ENCODE data around the gene DCP1B.

The DCP1B gene

GRCh38 chr12:1934831-1935230 lies 69.4 kb downstream of the DCP1B start:
- Histone ChIP-seq H3K9me3 (ENCODE audit: control insufficient read depth, low read length) (no peaks in the 10 kb centered on the region), H3K27ac (ENCODE audit: low read depth, low read length, severe bottlenecking) (no peak overlapping the region), H3K4me1 (ENCODE audit: control insufficient read depth, insufficient read depth, low read length, poor library complexity, severe bottlenecking) (peaks cover 3% of the 10 kb centered on the region), H3K36me3 (ENCODE audit: control insufficient read depth, insufficient read depth, low read length) (peaks cover 26% of the 10 kb centered on the region), H3K4me3 (ENCODE audit: extremely low read depth, insufficient read depth, low read length, poor library complexity, severe bottlenecking) (no peak overlapping the region)
- 86 to 97% methylated on average over 8 to 10 of the region's 12 CpGs for WGBS, 2 experiments (ENCODE audit: insufficient coverage in 2 of 2)

- H3K27ac ChIP-seq (ENCODE audit: low read depth, low read length, severe bottlenecking) = no peak overlapping the region
- H3K4me3 ChIP-seq (ENCODE audit: extremely low read depth, insufficient read depth, low read length, poor library complexity, severe bottlenecking) = no peak overlapping the region
- no peaks in the 10 kb centered on the region for H3K9me3 ChIP-seq (ENCODE audit: control insufficient read depth, low read length)
- H3K4me1 ChIP-seq (ENCODE audit: control insufficient read depth, insufficient read depth, low read length, poor library complexity, severe bottlenecking) = peaks cover 3% of the 10 kb centered on the region
- H3K36me3 ChIP-seq (ENCODE audit: control insufficient read depth, insufficient read depth, low read length) = peaks cover 23% of the 10 kb centered on the region
- 73 to 95% methylated on average over 4 to 5 of the region's 5 CpGs for WGBS, 2 experiments (ENCODE audit: insufficient coverage in 2 of 2)
Observed at GRCh38 chr12:1934068-1934467, 70.2 kb downstream of the DCP1B start.

- no peaks in the 10 kb centered on the region for H3K9me3 ChIP-seq (ENCODE audit: control insufficient read depth, low read length)
- H3K27ac ChIP-seq (ENCODE audit: low read depth, low read length, severe bottlenecking) = no peak overlapping the region
- 83 to 94% methylated on average over 11 to 12 of the region's 16 CpGs for WGBS, 2 experiments (ENCODE audit: insufficient coverage in 2 of 2)
- peaks cover 3% of the 10 kb centered on the region for H3K4me1 ChIP-seq (ENCODE audit: control insufficient read depth, insufficient read depth, low read length, poor library complexity, severe bottlenecking)
- no peak overlapping the region for H3K4me3 ChIP-seq (ENCODE audit: extremely low read depth, insufficient read depth, low read length, poor library complexity, severe bottlenecking)
- H3K36me3 ChIP-seq (ENCODE audit: control insufficient read depth, insufficient read depth, low read length) = peaks cover 17% of the 10 kb centered on the region
Observed at GRCh38 chr12:1933342-1934051, 70.8 kb downstream of the DCP1B start.

GRCh38 chr12:1932264-1932777 lies 71.9 kb downstream of the DCP1B start:
- peaks cover 12% of the 10 kb centered on the region for H3K4me1 ChIP-seq (ENCODE audit: control insufficient read depth, insufficient read depth, low read length, poor library complexity, severe bottlenecking)
- WGBS, 2 experiments (ENCODE audit: insufficient coverage in 2 of 2) = 91 to 92% methylated on average over 13 to 16 of the region's 16 CpGs
- H3K36me3 ChIP-seq (ENCODE audit: control insufficient read depth, insufficient read depth, low read length) = peaks cover 5% of the 10 kb centered on the region
- H3K4me3 ChIP-seq (ENCODE audit: extremely low read depth, insufficient read depth, low read length, poor library complexity, severe bottlenecking) = no peak overlapping the region
- H3K9me3 ChIP-seq (ENCODE audit: control insufficient read depth, low read length) = no peaks in the 10 kb centered on the region
- H3K27ac ChIP-seq (ENCODE audit: low read depth, low read length, severe bottlenecking) = no peak overlapping the region

GRCh38 chr12:1931642-1932041 lies 72.6 kb downstream of the DCP1B start:
- Histone ChIP-seq H3K27ac (ENCODE audit: low read depth, low read length, severe bottlenecking) (no peak overlapping the region), H3K36me3 (ENCODE audit: control insufficient read depth, insufficient read depth, low read length) (peaks cover 4% of the 10 kb centered on the region), H3K4me1 (ENCODE audit: control insufficient read depth, insufficient read depth, low read length, poor library complexity, severe bottlenecking) (peaks cover 12% of the 10 kb centered on the region), H3K4me3 (ENCODE audit: extremely low read depth, insufficient read depth, low read length, poor library complexity, severe bottlenecking) (no peak overlapping the region), H3K9me3 (ENCODE audit: control insufficient read depth, low read length) (no peaks in the 10 kb centered on the region)
- WGBS, 2 experiments (ENCODE audit: insufficient coverage in 2 of 2) = 86 to 95% methylated on average over 7 to 8 of the region's 9 CpGs

DNA sequence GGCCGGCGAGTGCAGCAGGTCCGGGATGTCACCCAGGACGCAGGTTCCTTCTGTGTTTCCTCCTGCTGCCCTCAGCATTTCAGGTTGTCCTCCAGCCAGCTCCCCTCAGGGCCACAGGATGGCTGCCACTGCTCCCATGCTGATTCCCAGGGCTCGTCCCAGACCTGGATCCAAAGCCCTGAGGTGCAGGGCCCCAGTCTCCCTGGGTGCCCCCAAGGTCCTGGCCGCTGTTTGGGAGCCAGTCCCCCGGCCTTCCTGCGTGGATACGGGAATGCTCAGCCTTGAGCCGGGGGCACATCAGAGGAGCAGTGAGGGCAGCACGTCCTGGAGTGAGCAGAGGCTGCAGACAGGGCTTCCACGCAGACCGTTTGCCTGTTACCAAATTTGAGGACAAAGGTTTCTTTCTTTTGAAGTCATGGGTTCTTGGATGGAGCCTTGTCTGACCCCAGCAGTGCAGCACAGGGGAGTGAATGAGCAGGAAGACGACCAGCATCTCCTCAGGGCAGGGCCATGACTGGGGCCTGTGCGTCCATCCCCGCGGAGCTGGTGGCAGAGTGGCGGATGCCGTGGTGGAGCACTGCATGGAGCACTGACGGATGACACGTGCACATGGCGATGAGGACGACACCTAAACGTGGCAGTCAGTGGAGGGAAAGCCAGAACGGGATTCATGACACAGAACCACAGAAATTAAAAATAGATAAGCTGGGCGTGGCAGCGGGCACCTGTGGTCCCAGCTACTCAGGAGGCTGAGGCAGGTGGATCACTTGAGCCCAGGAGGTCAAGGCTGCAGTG lies 73.3 kb downstream of the DCP1B start:
- Histone ChIP-seq H3K36me3 (ENCODE audit: control insufficient read depth, insufficient read depth, low read length) (no peaks in the 10 kb centered on the region), H3K9me3 (ENCODE audit: control insufficient read depth, low read length) (no peaks in the 10 kb centered on the region), H3K27ac (ENCODE audit: low read depth, low read length, severe bottlenecking) (no peak overlapping the region), H3K4me1 (ENCODE audit: control insufficient read depth, insufficient read depth, low read length, poor library complexity, severe bottlenecking) (peaks cover 12% of the 10 kb centered on the region), H3K4me3 (ENCODE audit: extremely low read depth, insufficient read depth, low read length, poor library complexity, severe bottlenecking) (no peak overlapping the region)
- WGBS, 2 experiments (ENCODE audit: insufficient coverage in 2 of 2) = 89 to 96% methylated on average over 26 to 27 of the region's 27 CpGs

- H3K9me3 ChIP-seq (ENCODE audit: control insufficient read depth, low read length) = no peaks in the 10 kb centered on the region
- peaks cover 12% of the 10 kb centered on the region for H3K4me1 ChIP-seq (ENCODE audit: control insufficient read depth, insufficient read depth, low read length, poor library complexity, severe bottlenecking)
- no peaks in the 10 kb centered on the region for H3K36me3 ChIP-seq (ENCODE audit: control insufficient read depth, insufficient read depth, low read length)
- H3K4me3 ChIP-seq (ENCODE audit: extremely low read depth, insufficient read depth, low read length, poor library complexity, severe bottlenecking) = no peak overlapping the region
- WGBS, 2 experiments (ENCODE audit: insufficient coverage in 2 of 2) = 90 to 93% methylated on average over 8 to 10 of the region's 11 CpGs
- H3K27ac ChIP-seq (ENCODE audit: low read depth, low read length, severe bottlenecking) = no peak overlapping the region
Observed at GRCh38 chr12:1929985-1930802, 74.1 kb downstream of the DCP1B start.

DNA sequence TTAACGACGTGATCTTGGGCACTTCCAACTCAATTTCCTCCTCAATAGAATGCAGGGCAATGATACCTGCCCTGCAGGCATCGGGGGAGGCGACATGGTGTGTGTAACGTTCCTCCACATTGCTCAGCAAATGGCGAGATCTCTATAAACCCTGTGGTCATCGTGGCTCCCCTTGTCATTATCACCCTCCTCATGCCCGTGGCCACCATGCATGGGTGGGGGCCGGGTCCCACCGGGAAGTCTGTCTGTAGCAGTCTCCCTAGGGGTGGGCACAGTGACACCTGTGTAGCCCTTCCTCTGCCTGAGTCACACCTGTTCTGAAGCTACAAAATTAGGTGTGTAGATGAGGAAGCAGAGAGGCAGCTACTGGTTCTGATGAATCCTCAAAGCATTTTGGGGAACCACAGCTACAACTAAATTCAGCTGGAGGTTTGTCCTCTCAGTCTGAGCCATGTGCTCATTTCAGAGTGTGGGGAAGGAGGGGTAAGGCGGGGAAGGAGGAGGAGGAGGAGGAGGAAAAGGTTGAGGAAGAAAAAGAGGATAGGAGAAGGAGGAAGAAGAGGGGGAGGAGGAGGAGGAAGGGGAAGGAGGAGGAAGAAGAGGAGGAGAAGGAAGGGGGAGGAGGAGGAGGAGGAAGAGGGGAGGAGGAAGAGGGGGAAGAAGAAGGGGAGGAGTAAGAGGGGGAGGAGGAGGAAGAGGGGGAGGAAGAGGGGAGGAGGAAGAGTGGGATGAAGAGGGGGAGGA lies 74.8 kb downstream of the DCP1B start:
- H3K4me1 ChIP-seq (ENCODE audit: control insufficient read depth, insufficient read depth, low read length, poor library complexity, severe bottlenecking) = peaks cover 12% of the 10 kb centered on the region
- no peak overlapping the region for H3K4me3 ChIP-seq (ENCODE audit: extremely low read depth, insufficient read depth, low read length, poor library complexity, severe bottlenecking)
- WGBS, 2 experiments (ENCODE audit: insufficient coverage in 2 of 2) = 86 to 90% methylated on average over 10 to 11 of the region's 11 CpGs
- no peaks in the 10 kb centered on the region for H3K36me3 ChIP-seq (ENCODE audit: control insufficient read depth, insufficient read depth, low read length)
- H3K9me3 ChIP-seq (ENCODE audit: control insufficient read depth, low read length) = no peaks in the 10 kb centered on the region
- H3K27ac ChIP-seq (ENCODE audit: low read depth, low read length, severe bottlenecking) = no peak overlapping the region

DNA sequence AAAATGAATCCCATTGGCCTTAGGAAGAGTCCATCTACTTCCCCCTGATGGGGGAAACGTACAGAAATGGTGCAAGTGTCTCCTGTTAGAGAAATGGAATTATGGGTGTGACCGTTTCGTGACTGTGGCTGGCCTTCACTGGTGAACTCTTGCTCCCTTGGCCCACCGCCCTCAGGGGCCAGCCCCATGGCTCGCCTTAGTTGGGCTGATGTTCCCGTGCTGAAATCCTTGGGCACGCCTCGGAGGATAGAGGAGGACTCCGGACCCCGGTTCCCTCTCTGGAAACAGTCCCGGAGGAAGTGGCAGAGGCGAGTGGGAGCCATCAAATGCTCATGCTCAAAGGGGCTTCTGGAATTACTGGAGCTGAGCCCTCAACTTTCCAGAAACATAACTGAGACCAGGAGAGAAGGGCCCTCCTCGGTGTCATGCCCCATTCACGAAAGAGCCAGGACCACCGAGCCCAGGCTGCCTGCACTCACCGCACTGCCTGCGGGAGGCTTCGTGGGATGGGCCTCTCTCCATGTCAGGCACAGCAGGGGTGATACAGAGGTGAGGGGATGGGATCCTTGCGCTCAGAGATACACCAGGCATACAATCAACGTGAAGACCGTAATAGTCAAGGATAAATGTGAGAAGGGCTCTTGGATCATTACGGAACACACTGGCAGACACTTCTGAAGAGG lies 75.7 kb downstream of the DCP1B start:
- 92 to 96% methylated on average over 19 of the region's 22 CpGs for WGBS, 2 experiments (ENCODE audit: insufficient coverage in 2 of 2)
- Histone ChIP-seq H3K4me1 (ENCODE audit: control insufficient read depth, insufficient read depth, low read length, poor library complexity, severe bottlenecking) (peaks cover 10% of the 10 kb centered on the region), H3K9me3 (ENCODE audit: control insufficient read depth, low read length) (no peaks in the 10 kb centered on the region), H3K36me3 (ENCODE audit: control insufficient read depth, insufficient read depth, low read length) (no peaks in the 10 kb centered on the region), H3K27ac (ENCODE audit: low read depth, low read length, severe bottlenecking) (peak overlapping the region; percentile 41), H3K4me3 (ENCODE audit: extremely low read depth, insufficient read depth, low read length, poor library complexity, severe bottlenecking) (no peak overlapping the region)

Measured in mesodermal cell (in vitro differentiated cells).